ENCODE measurements around the gene TCEANC.

TCEANC gene

DNA sequence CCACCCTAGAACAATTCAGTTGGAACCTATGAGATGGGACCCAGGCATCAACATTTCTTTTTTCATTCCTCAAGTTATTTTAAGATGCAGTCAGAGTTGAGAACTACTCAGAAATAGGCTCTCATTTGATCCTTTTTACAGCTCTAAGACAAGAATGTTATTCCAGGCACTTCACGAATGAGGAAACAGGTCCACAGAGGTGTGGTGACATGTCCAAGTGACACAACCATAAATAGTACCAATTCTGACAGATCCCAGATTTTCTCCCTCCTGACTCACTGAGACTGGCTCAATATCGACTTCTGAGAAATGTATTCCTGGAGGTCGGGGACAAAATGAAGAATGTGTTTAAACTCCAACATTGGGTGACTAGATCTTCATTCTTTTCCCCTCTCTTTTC, 11.1 kb downstream of the TCEANC start (continued):
- TF ChIP-seq PATZ1 (CRISPR knock-in tag; IDR thresholded peaks at IDR 0.05; ENCODE audit: borderline replicate concordance) (no peak), TCF4 (CRISPR knock-in tag; IDR thresholded peaks at IDR 0.05; ENCODE audit: borderline replicate concordance) (no peak), CREB5 (CRISPR knock-in tag; IDR thresholded peaks at IDR 0.05; ENCODE audit: low read depth) (no peak), ARNTL (CRISPR knock-in tag; IDR thresholded peaks at IDR 0.05; ENCODE audit: borderline replicate concordance, low read depth) (no peak), ZFP3 (CRISPR knock-in tag; IDR thresholded peaks at IDR 0.05) (no peak), RARB (CRISPR knock-in tag; IDR thresholded peaks at IDR 0.05) (no peak), ZNF565 (CRISPR knock-in tag; conservative IDR thresholded peaks at IDR 0.05; ENCODE audit: low read depth) (no peak), ZFP30 (CRISPR knock-in tag; IDR thresholded peaks at IDR 0.05) (no peak)

DNA sequence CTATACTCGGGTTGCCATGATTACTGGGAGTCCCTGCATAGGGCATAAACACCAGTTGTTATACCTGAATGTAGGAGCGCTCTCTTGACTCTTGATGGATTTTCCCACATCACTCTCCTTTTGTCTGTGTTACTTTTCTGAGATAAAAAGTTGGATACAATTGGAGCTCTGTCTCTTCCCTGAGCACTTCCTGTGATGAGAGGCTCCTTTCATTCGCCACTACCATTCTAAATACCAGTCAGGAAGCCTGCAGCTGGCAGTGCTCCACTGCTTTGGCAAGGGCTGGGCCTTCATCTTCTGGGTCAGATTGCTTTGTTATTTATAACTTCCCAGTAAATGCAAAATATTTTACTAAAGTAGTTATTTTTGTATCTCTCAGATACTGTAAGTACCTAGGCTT, 13.9 kb downstream of the TCEANC start:
- no peak for TF ChIP-seq OSR1 (CRISPR knock-in tag; IDR thresholded peaks at IDR 0.05)
- TF ChIP-seq ZFP3 (CRISPR knock-in tag; IDR thresholded peaks at IDR 0.05): no peak
- no peak for TF ChIP-seq RARB (CRISPR knock-in tag; IDR thresholded peaks at IDR 0.05)
- TF ChIP-seq, protein P1, sequence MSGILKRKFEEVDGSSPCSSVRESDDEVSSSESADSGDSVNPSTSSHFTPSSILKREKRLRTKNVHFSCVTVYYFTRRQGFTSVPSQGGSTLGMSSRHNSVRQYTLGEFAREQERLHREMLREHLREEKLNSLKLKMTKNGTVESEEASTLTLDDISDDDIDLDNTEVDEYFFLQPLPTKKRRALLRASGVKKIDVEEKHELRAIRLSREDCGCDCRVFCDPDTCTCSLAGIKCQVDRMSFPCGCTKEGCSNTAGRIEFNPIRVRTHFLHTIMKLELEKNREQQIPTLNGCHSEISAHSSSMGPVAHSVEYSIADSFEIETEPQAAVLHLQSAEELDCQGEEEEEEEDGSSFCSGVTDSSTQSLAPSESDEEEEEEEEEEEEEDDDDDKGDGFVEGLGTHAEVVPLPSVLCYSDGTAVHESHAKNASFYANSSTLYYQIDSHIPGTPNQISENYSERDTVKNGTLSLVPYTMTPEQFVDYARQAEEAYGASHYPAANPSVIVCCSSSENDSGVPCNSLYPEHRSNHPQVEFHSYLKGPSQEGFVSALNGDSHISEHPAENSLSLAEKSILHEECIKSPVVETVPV (CRISPR knock-in tag; IDR thresholded peaks at IDR 0.05): no peak
- no peak for TF ChIP-seq PATZ1 (CRISPR knock-in tag; IDR thresholded peaks at IDR 0.05; ENCODE audit: borderline replicate concordance)
- TF ChIP-seq CSDC2 (CRISPR knock-in tag; IDR thresholded peaks at IDR 0.05): no peak
- no peak for TF ChIP-seq PPARA (CRISPR knock-in tag; IDR thresholded peaks at IDR 0.05; ENCODE audit: borderline replicate concordance)
- no peak for TF ChIP-seq ZFP30 (CRISPR knock-in tag; IDR thresholded peaks at IDR 0.05)
- no peak for TF ChIP-seq ZC3H10 (CRISPR knock-in tag; IDR thresholded peaks at IDR 0.05)
- TF ChIP-seq, protein P2, sequence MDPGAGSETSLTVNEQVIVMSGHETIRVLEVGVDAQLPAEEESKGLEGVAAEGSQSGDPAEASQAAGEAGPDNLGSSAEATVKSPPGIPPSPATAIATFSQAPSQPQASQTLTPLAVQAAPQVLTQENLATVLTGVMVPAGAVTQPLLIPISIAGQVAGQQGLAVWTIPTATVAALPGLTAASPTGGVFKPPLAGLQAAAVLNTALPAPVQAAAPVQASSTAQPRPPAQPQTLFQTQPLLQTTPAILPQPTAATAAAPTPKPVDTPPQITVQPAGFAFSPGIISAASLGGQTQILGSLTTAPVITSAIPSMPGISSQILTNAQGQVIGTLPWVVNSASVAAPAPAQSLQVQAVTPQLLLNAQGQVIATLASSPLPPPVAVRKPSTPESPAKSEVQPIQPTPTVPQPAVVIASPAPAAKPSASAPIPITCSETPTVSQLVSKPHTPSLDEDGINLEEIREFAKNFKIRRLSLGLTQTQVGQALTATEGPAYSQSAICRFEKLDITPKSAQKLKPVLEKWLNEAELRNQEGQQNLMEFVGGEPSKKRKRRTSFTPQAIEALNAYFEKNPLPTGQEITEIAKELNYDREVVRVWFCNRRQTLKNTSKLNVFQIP (CRISPR knock-in tag; IDR thresholded peaks at IDR 0.05; ENCODE audit: borderline replicate concordance, low read depth): no peak
- TF ChIP-seq SNAI2 (CRISPR knock-in tag; IDR thresholded peaks at IDR 0.05): no peak
- TF ChIP-seq ZNF8 (CRISPR knock-in tag; IDR thresholded peaks at IDR 0.05): no peak
- TF ChIP-seq ARNTL (CRISPR knock-in tag; IDR thresholded peaks at IDR 0.05; ENCODE audit: borderline replicate concordance, low read depth): no peak
- TF ChIP-seq CREB5 (CRISPR knock-in tag; IDR thresholded peaks at IDR 0.05; ENCODE audit: low read depth): no peak
- TF ChIP-seq ZNF70 (CRISPR knock-in tag; IDR thresholded peaks at IDR 0.05): no peak
- no peak for TF ChIP-seq TSHZ2 (CRISPR knock-in tag; IDR thresholded peaks at IDR 0.05)
- no peak for TF ChIP-seq ZNF565 (CRISPR knock-in tag; conservative IDR thresholded peaks at IDR 0.05; ENCODE audit: low read depth)
- peak; percentile 53 for ATAC-seq
